Right lobe of liver (tissue), 4 donors: Measurements from ENCODE around the gene RIBC2.
"Not testable (repeated sequence)": the region's sequence is repeated elsewhere in the genome, so short reads cannot be mapped to it uniquely, and the experiment has no call there.

ENCODE experiments used
- CTCF ChIP-seq, 4 donors: fragments of 200-600 bp in 3 of 4; fragments of 450-650 bp in 1 of 4; IDR thresholded peaks; one replicate each; pipeline versions ENCODE4 v1.5.1 to v1.8.0; 2016 to 2022; ENCODE audit warnings: antibody characterized with exemption in 4 of 4, mild to moderate bottlenecking in 2 of 4
- POLR2A ChIP-seq: fragments of 450-650 bp; IDR thresholded peaks from one replicate; pipeline ENCODE4 v1.6.1; 2017; ENCODE audit warnings: antibody characterized with exemption, mild to moderate bottlenecking
- donor health status: DM: no; HTN: no; CAD: no.
- donor health status: DM: no; HTN: no; CAD: no.
- donor health status: DM: no; HTN: yes; CAD: no.

GRCh38 chr22:45447596-45447995 is 34.1 kb downstream of the RIBC2 start:
- not testable (repeated sequence) for TF ChIP-seq CTCF (IDR thresholded peaks at IDR 0.05); POLR2A
